K562 (cell line): ENCODE data around the gene METRN. TPM values are rescaled to one million over a fixed set of nuclear protein-coding genes. Genes with fewer than 3 reads are reported as not detected.

ENCODE experiments used
- ATAC-seq: fragments of 200-7000 bp; cut with Tn5 transposase; 3 replicates; pipeline ENCODE4 v1.9.1; 2020; ENCODE audit warnings: moderate library complexity
- BruUV-seq: library from RNA; stranded (reverse); fragments of 400-500 nt; replicated peaks from 2 replicates; lab custom pipeline; 2021; lab: Mats Ljungman, UMichigan
- CTCF ChIA-PET: fragments of 300-600 bp; formaldehyde crosslinking; extraction: SDS; loops from one replicate; lab custom pipeline; 2021; ENCODE audit warnings: low intra/inter-chr PET ratio; lab: Yijun Ruan, JAX
- POLR2A ChIA-PET: fragments of 300-600, 350-650 bp; sonication (Branson Sonifier 250); formaldehyde crosslinking; extraction: SDS; loops from one replicate; lab custom pipeline; 2021; ENCODE audit warnings: antibody characterized with exemption, inconsistent platforms; lab: Yijun Ruan, JAX
- DNase-seq, 4 experiments: peaks; one replicate each; pipeline versions ENCODE4 v3.0.0 to v3.0.0-alpha.2; 2011 to 2018; ENCODE audit warnings: low spot score in 3 of 4, mixed read lengths in 3 of 4; ENCODE audit errors: extremely low read depth in 1 of 4
- FAIRE-seq: peaks from 2 replicates; lab custom pipeline; 2011; peaks lifted over from hg19 to GRCh38; lab: Jason Lieb, UNC
- H2AFZ ChIP-seq: 2 replicates; pipeline ENCODE4 v1.6.0; 2011; ENCODE audit warnings: low read depth, low read length, control low read depth, inconsistent platforms
- H3K27ac ChIP-seq: fragments of 200-600 bp; 3 replicates; pipeline ENCODE4 v1.8.0; 2011; ENCODE audit warnings: low read depth, mild to moderate bottlenecking, control low read depth, inconsistent platforms, low read length, moderate library complexity, mixed read lengths; ENCODE audit errors: extremely low read depth
- H3K27me3 ChIP-seq, 2 experiments: fragments of 300-600 bp in 1 of 2; 2 replicates in 1 of 2; 3 replicates in 1 of 2; pipeline versions ENCODE4 v1.6.0 to v1.8.0; 2011; ENCODE audit warnings: inconsistent platforms in 2 of 2, low read length in 2 of 2, mild to moderate bottlenecking in 1 of 2, mixed read lengths in 1 of 2, moderate library complexity in 1 of 2; ENCODE audit not compliant: control insufficient read depth in 2 of 2, insufficient read depth in 2 of 2
- H3K36me3 ChIP-seq: fragments of 300-600 bp; 3 replicates; pipeline ENCODE4 v1.8.0; 2011; ENCODE audit warnings: mild to moderate bottlenecking, low read length, inconsistent platforms; ENCODE audit not compliant: control insufficient read depth, insufficient read depth
- H3K4me1 ChIP-seq, 2 experiments: fragments of 200-600 bp in 1 of 2; replicated peaks in 1 of 2; 2 replicates in 1 of 2; 3 replicates in 1 of 2; pipeline versions ENCODE4 v1.5.1 to v1.8.0; 2011; ENCODE audit warnings: inconsistent platforms in 2 of 2, low read length in 2 of 2, mild to moderate bottlenecking in 1 of 2, mixed read lengths in 1 of 2, moderate library complexity in 1 of 2; ENCODE audit not compliant: control insufficient read depth in 2 of 2, insufficient read depth in 2 of 2
- H3K4me2 ChIP-seq: 2 replicates; pipeline ENCODE4 v1.6.1; 2011; ENCODE audit warnings: low read length, control low read depth, inconsistent platforms, mixed read lengths; ENCODE audit not compliant: insufficient read depth
- H3K4me3 ChIP-seq: fragments of 200-600 bp; sonication (generic), shearing (Covaris generic); 2 replicates; pipeline ENCODE4 v1.5.1; 2016; ENCODE audit warnings: control low read depth, inconsistent platforms
- H3K79me2 ChIP-seq: fragments of 200-600 bp; 3 replicates; pipeline ENCODE4 v1.8.0; 2011; ENCODE audit warnings: low read length, inconsistent platforms; ENCODE audit not compliant: control insufficient read depth, insufficient read depth
- H3K9ac ChIP-seq, 2 experiments: 2 replicates each; pipeline versions ENCODE4 v1.6.0 to v1.6.1; 2011; ENCODE audit warnings: low read depth in 2 of 2, low read length in 2 of 2, control low read depth in 1 of 2, inconsistent platforms in 1 of 2, mild to moderate bottlenecking in 1 of 2, mixed read lengths in 1 of 2; ENCODE audit not compliant: insufficient read depth in 1 of 2
- H3K9me1 ChIP-seq: one replicate; pipeline ENCODE4 v1.6.0; 2011; ENCODE audit warnings: inconsistent platforms, mild to moderate bottlenecking, low read length, moderate library complexity; ENCODE audit not compliant: control insufficient read depth, insufficient read depth
- H3K9me3 ChIP-seq: replicated peaks from 2 replicates; pipeline ENCODE4 v1.5.1; 2011; ENCODE audit warnings: low read depth, low read length, inconsistent platforms; ENCODE audit not compliant: control insufficient read depth, insufficient read depth
- H4K20me1 ChIP-seq: replicated peaks from 2 replicates; pipeline ENCODE4 v1.6.1; 2011; ENCODE audit warnings: low read length, inconsistent platforms, mixed read lengths; ENCODE audit not compliant: control insufficient read depth, insufficient read depth
- CBX3 ChIP-seq, 2 experiments: IDR thresholded peaks; 1 replicate in 1 of 2; 2 replicates in 1 of 2; pipeline ENCODE4 v1.6.1; 2012; ENCODE audit warnings: inconsistent platforms in 2 of 2, low read length in 2 of 2, borderline replicate concordance in 1 of 2, control low read depth in 1 of 2
- CCNT2 ChIP-seq: IDR thresholded peaks from 2 replicates; pipeline ENCODE4 v1.6.1; 2011; ENCODE audit warnings: borderline replicate concordance, low read depth, mild to moderate bottlenecking, moderate library complexity, mixed read lengths, low read length; ENCODE audit not compliant: insufficient read length; ENCODE audit errors: extremely low read depth
- DDX20 ChIP-seq: fragments of 450-650 bp; IDR thresholded peaks from 2 replicates; pipeline ENCODE4 v1.6.1; 2016; ENCODE audit warnings: missing genetic modification characterization, low read depth, mild to moderate bottlenecking, missing compliant biosample characterization, moderate library complexity
- MCM3 ChIP-seq: fragments of 450-650 bp; IDR thresholded peaks from 2 replicates; pipeline ENCODE4 v1.6.1; 2016
- POLR3A ChIP-seq: IDR thresholded peaks from 2 replicates; pipeline ENCODE4 v1.6.1; 2011; ENCODE audit warnings: borderline replicate concordance, mild to moderate bottlenecking, moderate library complexity; ENCODE audit not compliant: insufficient read length, insufficient read depth; ENCODE audit errors: extremely low read depth
- POLR3G ChIP-seq: IDR thresholded peaks from 2 replicates; pipeline ENCODE4 v1.6.1; 2011; ENCODE audit not compliant: insufficient read length, insufficient replicate concordance; ENCODE audit errors: extremely low read depth
- ZFP36 ChIP-seq: fragments of 150-350 bp; IDR thresholded peaks from 2 replicates; pipeline ENCODE4 v1.6.1; 2018; ENCODE audit warnings: low read length, low read depth; ENCODE audit not compliant: partially characterized antibody
- WGBS: fragments of 100-300 bp; shearing (Covaris generic); methylation state at CpG from one replicate; pipeline ENCODE4 v1.1.6; 2016; ENCODE audit warnings: low coverage, mixed read lengths; ENCODE audit not compliant: insufficient coverage; ENCODE audit errors: missing lambda C conversion rate; 5-methylcytosine and 5-hydroxymethylcytosine counted together
- in situ Hi-C: fragments of 300-500 bp; cut with MboI; formaldehyde crosslinking; loops from 4 replicates; pipeline ENCODE4 v1.15.0; 2018; ENCODE audit warnings: inconsistent platforms, mixed read lengths
- intact Hi-C: fragments of 100-400 bp; cut with micrococcal nuclease; formaldehyde crosslinking; loops from 2 replicates; pipeline ENCODE4 v1.14.2; 2022
- polyA plus RNA-seq, 8 experiments: library from polyadenylated mRNA; depleted of rRNA in 4 of 8; stranded (reverse) in 5 of 8; unstranded in 3 of 8; fragments of >200 nt; fragmentation: Nextera tagmentation in 2 of 8; fragmentation: Illumina TruSeq in 1 of 8; extraction: Ambion mirVana in 2 of 8; extraction: Trizol in 1 of 8; gene quantifications; 2 replicates each; pipeline versions ENCODE4 v1.2.1 to v1.2.3, GENCODE V29; 2011 to 2014; ENCODE audit warnings: inconsistent platforms in 1 of 8, missing spikeins in 1 of 8
- total RNA-seq, 7 experiments: library from RNA; depleted of rRNA in 6 of 7; stranded (reverse); fragments of >200 nt in 6 of 7; fragmentation: Illumina TruSeq in 2 of 7; extraction: Trizol in 2 of 7; gene quantifications; 2 replicates each; pipeline versions ENCODE4 v1.2.1 to v1.2.3, GENCODE V29; 2011 to 2021; ENCODE audit warnings: low replicate concordance in 1 of 7
- TF ChIP-seq, protein P1 (sequence below): sonication (generic); formaldehyde crosslinking; IDR thresholded peaks from 2 replicates; pipeline ENCODE4 v1.8.1; 2022; ENCODE audit warnings: missing genetic modification reagents
- TF ChIP-seq, protein P2 (sequence below): fragments of 450-650 bp; IDR thresholded peaks from 2 replicates; pipeline ENCODE4 v1.6.1; 2016; ENCODE audit warnings: low read depth
- TF ChIP-seq, protein P3 (sequence below): fragments of 450-650 bp; formaldehyde crosslinking; IDR thresholded peaks from 2 replicates; pipeline ENCODE4 v1.4.0; 2020; ENCODE audit warnings: mild to moderate bottlenecking, moderate library complexity

Gene METRN
- total and polyA plus RNA-seq, 9 of the 15 experiments (the other 6 are each of a cell fraction or from before 2014, with no cell fraction given): 0.20 to 89.8 (median 15.4) TPM

DNA sequence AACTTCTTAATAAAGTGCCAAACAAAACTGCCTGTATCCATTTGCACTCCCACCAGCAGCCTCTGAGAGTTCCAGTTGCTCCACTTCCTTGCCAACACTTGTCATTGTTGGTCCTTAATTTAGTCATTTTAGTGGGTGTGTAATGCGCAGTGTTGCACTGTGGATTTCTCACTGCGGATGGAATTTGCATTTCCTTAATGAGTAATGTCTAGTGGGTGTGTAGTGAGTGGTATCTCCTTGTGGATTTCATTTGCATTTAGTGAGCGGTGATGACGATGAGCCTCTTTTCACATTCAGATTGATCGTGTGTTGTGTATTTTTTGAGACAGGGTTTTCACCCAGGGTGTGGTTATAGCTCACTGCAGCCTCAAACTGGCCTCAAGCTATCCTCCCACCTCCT is 41.5 kb downstream of the METRN start:
- 68% methylated on average over 5 of the region's 5 CpGs for WGBS
- no TSS peak for BruUV-seq
- in situ Hi-C loops: no loop called here
- peak; percentile 51 for FAIRE-seq
- Histone ChIP-seq H3K9ac (no peak overlapping the region), H2AFZ (no peak overlapping the region), H3K79me2 (no peaks in the 10 kb centered on the region), H3K4me2 (no peak overlapping the region), H3K9me1 (no peaks in the 10 kb centered on the region), H3K36me3 (no peaks in the 10 kb centered on the region), H3K4me3 (no peak overlapping the region), H4K20me1 (no peaks in the 10 kb centered on the region), H3K9me3 (no peaks in the 10 kb centered on the region), H3K27me3 (no peaks in the 10 kb centered on the region), H3K4me1 (peaks cover 9 to 29% of the 10 kb centered on the region in 2 experiments; a peak in 4 of 5 replicates), H3K27ac (no peak overlapping the region)
- intact Hi-C loops: no loop called here
- ChIA-PET CTCF (no interaction called here), POLR2A (no interaction called here)
- no peak for ATAC-seq
- no peak for DNase-seq
- TF ChIP-seq MCM3 (no peak), CBX3 (IDR thresholded peaks at IDR 0.05; ENCODE audit: borderline replicate concordance in 1 of 2, low read length in 2 of 2) (peak in 1 of 2 experiments; percentile 41; a peak in 1 of 3 replicates), POLR3G (no peak), ZFP36 (peak; percentile 79), POLR3A (no peak), DDX20 (tag) (no peak), CCNT2 (no peak)
- TF ChIP-seq, protein P1, sequence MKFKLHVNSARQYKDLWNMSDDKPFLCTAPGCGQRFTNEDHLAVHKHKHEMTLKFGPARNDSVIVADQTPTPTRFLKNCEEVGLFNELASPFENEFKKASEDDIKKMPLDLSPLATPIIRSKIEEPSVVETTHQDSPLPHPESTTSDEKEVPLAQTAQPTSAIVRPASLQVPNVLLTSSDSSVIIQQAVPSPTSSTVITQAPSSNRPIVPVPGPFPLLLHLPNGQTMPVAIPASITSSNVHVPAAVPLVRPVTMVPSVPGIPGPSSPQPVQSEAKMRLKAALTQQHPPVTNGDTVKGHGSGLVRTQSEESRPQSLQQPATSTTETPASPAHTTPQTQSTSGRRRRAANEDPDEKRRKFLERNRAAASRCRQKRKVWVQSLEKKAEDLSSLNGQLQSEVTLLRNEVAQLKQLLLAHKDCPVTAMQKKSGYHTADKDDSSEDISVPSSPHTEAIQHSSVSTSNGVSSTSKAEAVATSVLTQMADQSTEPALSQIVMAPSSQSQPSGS (CRISPR knock-in tag): no peak
- TF ChIP-seq, protein P2, sequence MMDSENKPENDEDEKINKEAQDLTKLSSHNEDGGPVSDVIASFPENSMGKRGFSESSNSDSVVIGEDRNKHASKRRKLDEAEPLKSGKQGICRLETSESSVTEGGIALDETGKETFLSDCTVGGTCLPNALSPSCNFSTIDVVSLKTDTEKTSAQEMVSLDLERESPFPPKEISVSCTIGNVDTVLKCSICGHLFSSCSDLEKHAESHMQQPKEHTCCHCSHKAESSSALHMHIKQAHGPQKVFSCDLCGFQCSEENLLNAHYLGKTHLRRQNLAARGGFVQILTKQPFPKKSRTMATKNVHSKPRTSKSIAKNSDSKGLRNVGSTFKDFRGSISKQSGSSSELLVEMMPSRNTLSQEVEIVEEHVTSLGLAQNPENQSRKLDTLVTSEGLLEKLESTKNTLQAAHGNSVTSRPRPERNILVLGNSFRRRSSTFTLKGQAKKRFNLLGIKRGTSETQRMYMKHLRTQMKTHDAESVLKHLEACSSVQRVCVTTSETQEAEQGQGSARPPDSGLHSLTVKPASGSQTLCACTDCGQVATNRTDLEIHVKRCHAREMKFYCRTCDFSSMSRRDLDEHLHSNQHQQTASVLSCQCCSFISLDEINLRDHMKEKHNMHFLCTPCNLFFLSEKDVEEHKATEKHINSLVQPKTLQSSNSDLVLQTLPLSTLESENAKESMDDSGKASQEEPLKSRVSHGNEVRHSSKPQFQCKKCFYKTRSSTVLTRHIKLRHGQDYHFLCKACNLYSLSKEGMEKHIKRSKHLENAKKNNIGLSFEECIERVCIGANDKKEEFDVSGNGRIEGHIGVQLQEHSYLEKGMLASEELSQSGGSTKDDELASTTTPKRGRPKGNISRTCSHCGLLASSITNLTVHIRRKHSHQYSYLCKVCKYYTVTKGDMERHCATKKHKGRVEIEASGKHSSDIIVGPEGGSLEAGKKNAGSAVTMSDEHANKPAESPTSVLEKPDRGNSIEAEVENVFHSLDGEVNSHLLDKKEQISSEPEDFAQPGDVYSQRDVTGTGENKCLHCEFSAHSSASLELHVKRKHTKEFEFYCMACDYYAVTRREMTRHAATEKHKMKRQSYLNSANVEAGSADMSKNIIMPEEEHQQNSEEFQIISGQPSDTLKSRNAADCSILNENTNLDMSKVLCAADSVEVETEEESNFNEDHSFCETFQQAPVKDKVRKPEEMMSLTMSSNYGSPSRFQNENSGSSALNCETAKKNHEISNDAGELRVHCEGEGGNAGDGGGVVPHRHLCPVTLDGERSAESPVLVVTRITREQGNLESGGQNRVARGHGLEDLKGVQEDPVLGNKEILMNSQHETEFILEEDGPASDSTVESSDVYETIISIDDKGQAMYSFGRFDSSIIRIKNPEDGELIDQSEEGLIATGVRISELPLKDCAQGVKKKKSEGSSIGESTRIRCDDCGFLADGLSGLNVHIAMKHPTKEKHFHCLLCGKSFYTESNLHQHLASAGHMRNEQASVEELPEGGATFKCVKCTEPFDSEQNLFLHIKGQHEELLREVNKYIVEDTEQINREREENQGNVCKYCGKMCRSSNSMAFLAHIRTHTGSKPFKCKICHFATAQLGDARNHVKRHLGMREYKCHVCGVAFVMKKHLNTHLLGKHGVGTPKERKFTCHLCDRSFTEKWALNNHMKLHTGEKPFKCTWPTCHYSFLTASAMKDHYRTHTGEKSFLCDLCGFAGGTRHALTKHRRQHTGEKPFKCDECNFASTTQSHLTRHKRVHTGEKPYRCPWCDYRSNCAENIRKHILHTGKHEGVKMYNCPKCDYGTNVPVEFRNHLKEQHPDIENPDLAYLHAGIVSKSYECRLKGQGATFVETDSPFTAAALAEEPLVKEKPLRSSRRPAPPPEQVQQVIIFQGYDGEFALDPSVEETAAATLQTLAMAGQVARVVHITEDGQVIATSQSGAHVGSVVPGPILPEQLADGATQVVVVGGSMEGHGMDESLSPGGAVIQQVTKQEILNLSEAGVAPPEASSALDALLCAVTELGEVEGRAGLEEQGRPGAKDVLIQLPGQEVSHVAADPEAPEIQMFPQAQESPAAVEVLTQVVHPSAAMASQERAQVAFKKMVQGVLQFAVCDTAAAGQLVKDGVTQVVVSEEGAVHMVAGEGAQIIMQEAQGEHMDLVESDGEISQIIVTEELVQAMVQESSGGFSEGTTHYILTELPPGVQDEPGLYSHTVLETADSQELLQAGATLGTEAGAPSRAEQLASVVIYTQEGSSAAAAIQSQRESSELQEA: peak; percentile 57; the same call in 1 of the 2 replicates
- TF ChIP-seq, protein P3, sequence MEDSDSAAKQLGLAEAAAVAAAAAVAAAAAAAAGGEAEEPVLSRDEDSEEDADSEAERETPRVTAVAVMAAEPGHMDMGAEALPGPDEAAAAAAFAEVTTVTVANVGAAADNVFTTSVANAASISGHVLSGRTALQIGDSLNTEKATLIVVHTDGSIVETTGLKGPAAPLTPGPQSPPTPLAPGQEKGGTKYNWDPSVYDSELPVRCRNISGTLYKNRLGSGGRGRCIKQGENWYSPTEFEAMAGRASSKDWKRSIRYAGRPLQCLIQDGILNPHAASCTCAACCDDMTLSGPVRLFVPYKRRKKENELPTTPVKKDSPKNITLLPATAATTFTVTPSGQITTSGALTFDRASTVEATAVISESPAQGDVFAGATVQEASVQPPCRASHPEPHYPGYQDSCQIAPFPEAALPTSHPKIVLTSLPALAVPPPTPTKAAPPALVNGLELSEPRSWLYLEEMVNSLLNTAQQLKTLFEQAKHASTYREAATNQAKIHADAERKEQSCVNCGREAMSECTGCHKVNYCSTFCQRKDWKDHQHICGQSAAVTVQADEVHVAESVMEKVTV (CRISPR knock-in tag): no peak
